ENCODE results near the gene CCNT1.

DNA sequence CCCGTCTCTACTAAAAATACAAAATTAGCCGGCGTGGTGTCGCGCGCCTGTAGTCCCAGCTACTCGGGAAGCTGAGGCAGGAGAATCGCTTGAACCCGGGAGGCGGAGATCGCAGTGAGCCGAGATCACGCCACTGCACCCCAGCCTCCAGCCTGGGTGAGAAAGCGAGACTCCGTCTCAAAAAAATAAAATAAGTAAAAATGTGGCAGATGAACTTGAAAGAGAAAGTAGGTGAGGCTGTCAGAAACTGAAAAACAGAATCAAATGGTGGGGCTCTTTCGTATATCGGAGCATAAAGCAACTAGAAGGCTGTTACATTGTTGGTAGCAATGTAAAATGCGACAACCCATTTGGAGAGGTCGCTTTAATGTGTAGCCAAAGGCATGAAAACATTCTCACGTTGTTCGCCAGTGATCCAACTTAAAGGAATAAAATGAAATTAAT is 767 bp upstream of the CCNT1 start:
- TF ChIP-seq, protein P1, sequence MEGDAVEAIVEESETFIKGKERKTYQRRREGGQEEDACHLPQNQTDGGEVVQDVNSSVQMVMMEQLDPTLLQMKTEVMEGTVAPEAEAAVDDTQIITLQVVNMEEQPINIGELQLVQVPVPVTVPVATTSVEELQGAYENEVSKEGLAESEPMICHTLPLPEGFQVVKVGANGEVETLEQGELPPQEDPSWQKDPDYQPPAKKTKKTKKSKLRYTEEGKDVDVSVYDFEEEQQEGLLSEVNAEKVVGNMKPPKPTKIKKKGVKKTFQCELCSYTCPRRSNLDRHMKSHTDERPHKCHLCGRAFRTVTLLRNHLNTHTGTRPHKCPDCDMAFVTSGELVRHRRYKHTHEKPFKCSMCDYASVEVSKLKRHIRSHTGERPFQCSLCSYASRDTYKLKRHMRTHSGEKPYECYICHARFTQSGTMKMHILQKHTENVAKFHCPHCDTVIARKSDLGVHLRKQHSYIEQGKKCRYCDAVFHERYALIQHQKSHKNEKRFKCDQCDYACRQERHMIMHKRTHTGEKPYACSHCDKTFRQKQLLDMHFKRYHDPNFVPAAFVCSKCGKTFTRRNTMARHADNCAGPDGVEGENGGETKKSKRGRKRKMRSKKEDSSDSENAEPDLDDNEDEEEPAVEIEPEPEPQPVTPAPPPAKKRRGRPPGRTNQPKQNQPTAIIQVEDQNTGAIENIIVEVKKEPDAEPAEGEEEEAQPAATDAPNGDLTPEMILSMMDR (IDR thresholded peaks at IDR 0.05; ENCODE audit: low read depth, low read length): no peak
- TF ChIP-seq EZH2phosphoT487 (IDR thresholded peaks at IDR 0.05; ENCODE audit: low read depth): no peak

Measured in OCI-LY3 (cell line).